IPS-18a (cell line): Measurements from ENCODE around the gene ITGAE.
"Not testable (repeated sequence)": the region's sequence is repeated elsewhere in the genome, so short reads cannot be mapped to it uniquely, and the experiment has no call there.

Source experiments
- H3K27ac ChIP-seq: one replicate; pipeline ENCODE4 v1.5.1; 2013; ENCODE audit warnings: low read length
- H3K27me3 ChIP-seq: one replicate; pipeline ENCODE4 v1.6.1; 2013; ENCODE audit warnings: mild to moderate bottlenecking, low read length; ENCODE audit not compliant: control insufficient read depth, insufficient read depth
- H3K36me3 ChIP-seq: one replicate; pipeline ENCODE4 v1.6.1; 2013; ENCODE audit warnings: low read depth, low read length; ENCODE audit not compliant: control insufficient read depth
- H3K4me1 ChIP-seq: one replicate; pipeline ENCODE4 v1.6.1; 2013; ENCODE audit warnings: low read depth, low read length; ENCODE audit not compliant: control insufficient read depth
- H3K4me3 ChIP-seq: one replicate; pipeline ENCODE4 v1.5.1; 2013; ENCODE audit warnings: low read length
- H3K9ac ChIP-seq: one replicate; pipeline ENCODE4 v1.6.1; 2013; ENCODE audit warnings: mild to moderate bottlenecking, low read length, moderate library complexity
- H3K9me3 ChIP-seq: one replicate; pipeline ENCODE4 v1.6.1; 2013; ENCODE audit warnings: low read depth, low read length; ENCODE audit not compliant: control insufficient read depth

ITGAE gene, protein sequence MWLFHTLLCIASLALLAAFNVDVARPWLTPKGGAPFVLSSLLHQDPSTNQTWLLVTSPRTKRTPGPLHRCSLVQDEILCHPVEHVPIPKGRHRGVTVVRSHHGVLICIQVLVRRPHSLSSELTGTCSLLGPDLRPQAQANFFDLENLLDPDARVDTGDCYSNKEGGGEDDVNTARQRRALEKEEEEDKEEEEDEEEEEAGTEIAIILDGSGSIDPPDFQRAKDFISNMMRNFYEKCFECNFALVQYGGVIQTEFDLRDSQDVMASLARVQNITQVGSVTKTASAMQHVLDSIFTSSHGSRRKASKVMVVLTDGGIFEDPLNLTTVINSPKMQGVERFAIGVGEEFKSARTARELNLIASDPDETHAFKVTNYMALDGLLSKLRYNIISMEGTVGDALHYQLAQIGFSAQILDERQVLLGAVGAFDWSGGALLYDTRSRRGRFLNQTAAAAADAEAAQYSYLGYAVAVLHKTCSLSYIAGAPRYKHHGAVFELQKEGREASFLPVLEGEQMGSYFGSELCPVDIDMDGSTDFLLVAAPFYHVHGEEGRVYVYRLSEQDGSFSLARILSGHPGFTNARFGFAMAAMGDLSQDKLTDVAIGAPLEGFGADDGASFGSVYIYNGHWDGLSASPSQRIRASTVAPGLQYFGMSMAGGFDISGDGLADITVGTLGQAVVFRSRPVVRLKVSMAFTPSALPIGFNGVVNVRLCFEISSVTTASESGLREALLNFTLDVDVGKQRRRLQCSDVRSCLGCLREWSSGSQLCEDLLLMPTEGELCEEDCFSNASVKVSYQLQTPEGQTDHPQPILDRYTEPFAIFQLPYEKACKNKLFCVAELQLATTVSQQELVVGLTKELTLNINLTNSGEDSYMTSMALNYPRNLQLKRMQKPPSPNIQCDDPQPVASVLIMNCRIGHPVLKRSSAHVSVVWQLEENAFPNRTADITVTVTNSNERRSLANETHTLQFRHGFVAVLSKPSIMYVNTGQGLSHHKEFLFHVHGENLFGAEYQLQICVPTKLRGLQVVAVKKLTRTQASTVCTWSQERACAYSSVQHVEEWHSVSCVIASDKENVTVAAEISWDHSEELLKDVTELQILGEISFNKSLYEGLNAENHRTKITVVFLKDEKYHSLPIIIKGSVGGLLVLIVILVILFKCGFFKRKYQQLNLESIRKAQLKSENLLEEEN

DNA sequence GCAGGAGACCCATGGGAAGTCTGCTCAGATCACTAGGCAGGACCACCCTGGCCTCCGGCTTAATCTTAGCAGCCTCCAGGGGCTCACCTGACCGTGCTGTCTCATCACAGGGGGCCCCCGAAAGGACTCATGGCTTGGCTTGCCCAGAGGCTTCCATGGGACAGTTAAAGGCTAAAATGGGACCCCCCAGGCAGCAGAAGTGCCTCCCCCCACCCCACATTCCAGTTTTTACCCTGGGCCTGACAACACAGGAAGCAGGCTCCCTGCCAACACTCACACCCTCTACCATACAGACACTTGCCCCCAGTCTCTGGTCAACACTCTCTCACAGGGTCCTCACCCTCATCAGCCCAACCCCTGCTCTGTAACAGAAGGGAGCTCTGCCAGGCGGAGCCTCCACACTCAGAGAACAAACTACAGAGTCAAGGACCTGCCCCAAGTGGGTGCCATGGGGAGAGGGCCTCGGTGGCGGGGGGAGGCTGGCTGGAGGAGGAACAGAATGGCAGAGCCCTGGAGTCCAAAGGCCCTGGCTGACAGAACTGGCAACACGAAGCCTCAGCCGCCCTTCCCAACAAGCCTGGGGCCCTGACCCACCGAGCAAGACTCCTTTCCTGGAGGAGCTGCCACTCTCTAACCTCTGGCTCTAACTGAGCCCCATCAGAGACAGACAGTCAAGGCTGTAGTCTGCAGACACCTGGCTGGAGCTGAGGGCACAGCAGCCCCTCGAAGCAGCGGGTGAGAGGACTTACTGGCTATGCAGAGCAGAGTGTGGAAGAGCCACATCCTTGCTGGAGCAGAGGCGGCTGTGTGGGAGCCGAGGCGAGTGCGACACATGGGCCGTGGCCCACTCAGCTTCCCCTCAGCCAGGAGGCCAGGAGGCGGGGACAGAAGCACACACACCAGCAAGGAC, at the start of gene ITGAE:
TSS of gene ITGAE (minus strand) at position 827 of the 910 bp plus-strand sequence. CDS start at position 783, 44 bp downstream.
- Histone ChIP-seq H3K4me1 (no peaks in the 10 kb centered on the region), H3K9ac (no peak within 1 kb of the TSS), H3K27me3 (no peaks in the 10 kb centered on the region), H3K4me3 (no peak within 1 kb of the TSS), H3K27ac (no peak within 1 kb of the TSS), H3K36me3 (peaks cover 5% of the 10 kb centered on the region), H3K9me3 (no peaks in the 10 kb centered on the region)

DNA sequence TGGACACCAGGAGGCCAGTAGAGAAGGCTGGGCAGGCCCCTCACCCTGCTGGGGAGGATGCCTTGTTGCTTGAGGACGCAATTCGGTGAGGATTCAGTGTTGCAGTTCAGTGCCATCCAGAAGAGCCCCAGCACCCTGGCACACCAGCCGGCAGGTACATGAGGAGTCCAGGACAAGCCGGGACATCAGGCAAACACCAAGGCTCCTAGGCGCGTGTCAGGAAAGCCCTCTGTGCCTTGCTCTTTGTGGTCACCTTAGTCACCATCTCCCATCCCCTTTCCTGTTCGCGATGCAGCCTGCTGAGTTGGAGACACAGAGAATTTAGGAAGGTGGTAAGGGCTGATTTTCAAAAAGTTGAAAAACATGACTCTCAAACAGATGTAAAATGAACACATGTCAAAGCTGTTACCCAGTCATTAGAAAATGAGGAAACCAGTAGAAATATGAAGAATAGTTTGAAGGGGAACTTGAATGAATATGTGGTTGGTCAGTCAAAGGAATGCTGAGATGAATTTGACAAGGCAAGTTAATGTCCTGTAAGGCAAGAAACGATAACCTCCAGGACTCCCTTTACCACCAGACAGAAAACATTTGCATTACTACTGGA, 47.3 kb upstream of the ITGAE start:
- H3K4me1 ChIP-seq: peaks cover 3% of the 10 kb centered on the region
- H3K9ac ChIP-seq: no peak overlapping the region
- no peaks in the 10 kb centered on the region for H3K9me3 ChIP-seq
- no peak overlapping the region for H3K27ac ChIP-seq
- H3K36me3 ChIP-seq: peaks cover 2% of the 10 kb centered on the region
- H3K4me3 ChIP-seq: no peak overlapping the region
- no peaks in the 10 kb centered on the region for H3K27me3 ChIP-seq

DNA sequence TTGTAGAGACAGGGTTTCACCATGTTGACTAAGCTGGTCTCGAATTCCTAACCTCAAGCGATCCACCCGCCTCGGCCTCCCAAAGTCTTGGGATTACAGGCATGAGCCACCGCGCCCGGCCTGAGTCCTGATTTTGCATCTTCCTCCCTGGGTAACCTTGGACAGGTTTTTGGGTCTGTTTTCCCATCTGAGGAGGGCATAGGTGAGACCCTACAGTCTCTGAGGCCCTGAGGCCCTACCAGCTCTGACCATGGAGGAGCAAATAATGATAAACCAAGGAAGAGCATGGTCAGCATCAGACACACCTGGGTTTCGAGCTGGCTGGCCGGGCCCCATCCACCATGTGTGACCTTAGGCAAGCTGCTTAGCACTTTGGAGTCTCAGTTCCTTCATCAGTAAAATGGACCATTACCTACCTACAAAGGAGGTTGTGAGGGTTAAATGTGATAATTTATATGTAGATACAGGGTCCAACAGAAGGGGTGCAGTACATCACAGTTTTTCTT, 46.2 kb upstream of the ITGAE start:
- H3K27me3 ChIP-seq: no peaks in the 10 kb centered on the region
- no peak overlapping the region for H3K9ac ChIP-seq
- no peaks in the 10 kb centered on the region for H3K9me3 ChIP-seq
- H3K4me1 ChIP-seq: peaks cover 3% of the 10 kb centered on the region
- no peak overlapping the region for H3K27ac ChIP-seq
- no peak overlapping the region for H3K4me3 ChIP-seq
- H3K36me3 ChIP-seq: peaks cover 13% of the 10 kb centered on the region

DNA sequence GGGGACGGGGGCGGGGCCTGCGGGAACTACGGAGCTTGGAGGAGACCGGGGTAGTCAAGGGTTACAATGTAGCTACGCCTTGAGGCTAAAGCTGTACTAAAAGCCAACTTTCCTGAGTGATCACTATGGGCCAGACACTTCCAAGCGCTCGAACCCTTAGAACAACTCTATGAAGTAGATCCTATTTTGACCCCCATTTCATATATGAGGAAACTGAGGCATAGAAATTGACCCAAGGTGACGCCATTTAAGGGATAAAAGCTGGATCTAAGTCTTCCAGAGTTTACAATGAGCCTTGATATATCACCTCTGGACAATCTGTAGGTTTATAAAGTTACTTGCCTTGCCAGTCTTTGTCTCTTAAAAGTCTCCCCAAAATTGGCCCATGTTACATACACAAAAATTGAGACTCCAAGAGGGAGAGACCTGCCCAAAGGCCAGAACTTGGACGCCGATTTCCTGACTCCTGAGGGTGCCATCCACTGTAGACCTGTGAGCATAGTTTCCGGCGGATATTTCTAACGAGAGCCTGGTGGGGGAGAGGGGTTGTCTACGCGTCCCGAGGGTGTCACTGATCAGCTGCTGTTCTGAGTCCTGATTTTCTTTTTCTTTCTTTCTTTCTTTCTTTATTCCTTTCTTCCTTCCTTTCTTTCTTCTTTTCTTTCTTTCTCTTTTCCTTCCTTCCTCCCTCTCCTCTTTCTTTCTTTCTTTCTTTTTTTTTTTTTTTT, 45.6 kb upstream of the ITGAE start:
- Histone ChIP-seq H3K9ac (no peak overlapping the region), H3K9me3 (no peaks in the 10 kb centered on the region), H3K4me3 (peak overlapping the region; percentile 46)

DNA sequence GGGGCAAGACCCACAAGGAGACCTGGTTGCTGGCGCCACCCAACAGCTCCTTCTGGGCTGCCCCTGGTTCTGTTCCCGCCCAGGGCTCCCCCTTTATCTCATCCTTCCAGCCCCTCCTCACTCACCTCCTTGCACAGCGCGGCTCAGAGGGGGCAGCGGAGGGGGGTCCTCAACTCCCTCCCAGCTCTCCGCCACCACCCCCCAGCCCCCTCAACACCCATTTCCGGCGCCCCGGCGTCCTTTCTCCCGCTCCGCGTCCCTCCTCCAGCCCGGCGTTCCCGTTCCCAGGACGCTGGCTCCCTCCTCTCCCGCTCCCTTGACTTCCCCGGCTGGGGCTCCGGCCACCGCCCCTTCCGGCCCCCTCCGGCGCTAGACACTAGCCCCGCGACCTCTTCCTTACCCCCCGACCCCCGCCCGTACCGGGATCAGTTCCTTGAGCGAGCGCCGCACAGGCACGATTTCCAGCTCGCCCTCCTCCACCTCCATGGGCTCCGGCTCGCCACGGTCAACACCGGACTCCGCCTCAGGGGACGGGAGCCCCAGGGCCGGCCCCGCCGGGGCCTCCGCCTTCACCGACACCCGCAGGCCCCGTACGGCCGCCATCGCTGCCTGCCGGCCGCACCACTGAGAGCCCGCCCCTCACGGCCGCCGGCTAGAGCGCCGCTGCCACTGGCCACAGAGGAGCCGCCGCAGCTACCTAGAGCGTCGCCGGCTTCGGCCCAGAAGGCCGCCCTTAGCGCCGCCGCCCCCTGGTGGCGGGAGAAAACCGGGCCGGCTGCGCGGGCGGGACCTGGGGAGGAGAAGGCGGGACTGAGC, 44.8 kb upstream of the ITGAE start, which contains the start of gene NCBP3:
TSS of gene NCBP3 (minus strand) at position 626 of the 816 bp plus-strand sequence. CDS start at position 603, 23 bp downstream.
- Histone ChIP-seq H3K4me3 (peak within 1 kb of the TSS; percentile 94), H3K36me3 (peaks cover 24% of the 10 kb centered on the region), H3K27me3 (no peaks in the 10 kb centered on the region), H3K27ac (peak within 1 kb of the TSS; percentile 78), H3K4me1 (peaks cover 3% of the 10 kb centered on the region), H3K9me3 (no peaks in the 10 kb centered on the region), H3K9ac (peak within 1 kb of the TSS; percentile 90)

More for the DNA sequence above, 45.6 kb upstream of the ITGAE start:
- no peak overlapping the region for H3K27ac ChIP-seq
- H3K27me3 ChIP-seq: no peaks in the 10 kb centered on the region
- peaks cover 3% of the 10 kb centered on the region for H3K4me1 ChIP-seq
- peaks cover 19% of the 10 kb centered on the region for H3K36me3 ChIP-seq

DNA sequence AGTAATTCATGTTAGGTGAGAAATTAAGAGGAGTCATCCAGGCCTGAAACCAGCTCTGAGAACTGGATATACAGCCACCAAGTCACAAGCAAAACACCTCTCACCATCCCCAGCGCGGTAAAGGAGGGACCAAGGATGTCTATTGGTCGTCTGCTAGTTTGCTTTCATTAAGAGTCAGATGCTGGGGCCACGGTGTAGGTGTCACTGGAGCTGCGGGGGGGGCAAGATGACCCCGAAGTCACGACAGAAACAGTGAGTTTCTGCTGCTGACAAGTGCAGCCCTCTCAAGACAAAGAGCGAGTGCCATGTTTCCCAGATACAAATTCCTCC, 44.3 kb upstream of the ITGAE start:
- Histone ChIP-seq H3K27ac (no peak overlapping the region), H3K9ac (peak overlapping the region; percentile 90), H3K4me3 (peak overlapping the region; percentile 94), H3K4me1 (peaks cover 3% of the 10 kb centered on the region), H3K9me3 (no peaks in the 10 kb centered on the region), H3K36me3 (peaks cover 24% of the 10 kb centered on the region), H3K27me3 (no peaks in the 10 kb centered on the region)

DNA sequence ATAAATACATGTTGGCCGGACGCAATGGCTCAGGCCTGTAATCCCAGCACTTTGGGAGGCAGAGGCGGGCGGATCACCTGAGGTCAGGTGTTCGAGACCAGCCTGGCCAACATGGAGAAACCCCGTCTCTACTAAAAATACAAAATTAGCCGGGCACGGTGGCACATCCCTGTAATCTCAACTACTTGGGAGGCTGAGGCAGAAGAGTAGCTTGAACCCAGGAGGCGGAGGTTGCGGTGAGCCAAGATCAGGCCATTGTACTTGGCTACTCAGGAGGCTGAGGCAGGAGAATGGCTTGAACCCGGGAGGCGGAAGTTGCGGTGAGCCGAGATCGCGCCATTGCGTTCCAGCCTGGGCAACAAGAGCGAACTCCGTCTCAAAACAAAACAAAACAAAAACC, 43.6 kb upstream of the ITGAE start:
- H3K9me3 ChIP-seq, H3K9ac ChIP-seq, H3K4me1 ChIP-seq, H3K27ac ChIP-seq, H3K27me3 ChIP-seq: not testable (repeated sequence)
- Histone ChIP-seq H3K4me3 (peak overlapping the region; percentile 94), H3K36me3 (peaks cover 31% of the 10 kb centered on the region)

DNA sequence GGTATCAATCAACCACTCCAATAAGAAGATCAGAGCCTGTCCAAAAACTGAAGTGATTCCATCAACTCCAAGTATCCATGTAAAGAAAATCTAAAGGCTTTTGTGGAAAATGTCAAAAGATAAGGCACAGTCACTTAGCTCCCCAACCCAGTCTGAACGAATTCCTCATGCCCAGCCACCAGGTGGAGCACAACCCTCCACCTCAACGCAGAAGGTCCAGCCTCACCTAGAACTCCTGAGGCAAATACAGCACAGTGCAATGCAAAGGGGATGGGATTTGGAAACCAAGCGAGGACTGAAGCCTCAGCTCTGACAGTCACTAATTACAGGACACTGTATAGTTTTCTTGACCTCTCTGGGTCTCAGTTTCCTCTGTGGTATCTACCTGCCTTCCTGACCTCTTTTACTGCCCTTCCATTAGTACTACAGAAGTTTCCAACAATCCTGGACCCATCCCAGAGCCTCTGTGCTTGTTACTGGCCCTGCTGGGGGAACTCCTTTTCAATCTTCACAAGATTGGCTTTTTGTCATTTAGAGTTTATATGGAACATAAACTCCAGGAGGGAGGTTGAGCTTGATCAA, 43.0 kb upstream of the ITGAE start:
- H3K27ac ChIP-seq: no peak overlapping the region
- H3K36me3 ChIP-seq: peaks cover 37% of the 10 kb centered on the region
- H3K4me1 ChIP-seq: peaks cover 3% of the 10 kb centered on the region
- H3K9me3 ChIP-seq: no peaks in the 10 kb centered on the region
- H3K4me3 ChIP-seq: peak overlapping the region; percentile 7
- H3K27me3 ChIP-seq: no peaks in the 10 kb centered on the region
- H3K9ac ChIP-seq: no peak overlapping the region

DNA sequence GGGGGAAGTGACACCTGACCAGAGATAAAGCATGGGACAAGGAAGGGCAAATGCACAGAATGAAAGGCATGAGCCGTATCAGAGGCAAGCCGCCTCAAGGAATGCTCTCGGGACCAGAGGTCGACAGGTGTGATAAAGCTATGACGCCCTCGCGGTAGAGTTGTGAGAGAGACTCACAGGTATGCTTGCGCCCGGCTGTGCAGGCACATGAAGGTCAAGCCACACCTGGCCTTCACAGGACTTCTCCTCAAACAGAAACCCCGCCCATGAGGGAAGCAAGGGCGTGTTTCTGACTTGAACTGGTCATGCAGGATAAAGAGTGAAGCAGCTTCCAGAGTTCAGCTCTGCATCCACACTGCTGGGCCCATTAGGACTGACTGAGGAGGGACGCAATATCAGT, 37.2 kb upstream of the ITGAE start:
- H3K36me3 ChIP-seq: peaks cover 65% of the 10 kb centered on the region
- H3K4me1 ChIP-seq: no peaks in the 10 kb centered on the region
- H3K4me3 ChIP-seq: no peak overlapping the region
- H3K9ac ChIP-seq: no peak overlapping the region
- H3K9me3 ChIP-seq: no peaks in the 10 kb centered on the region
- no peaks in the 10 kb centered on the region for H3K27me3 ChIP-seq
- H3K27ac ChIP-seq: no peak overlapping the region
